Right lung (tissue), 5 donors: ENCODE measurements around the gene MYOZ3. TPM values are rescaled to one million over a fixed set of nuclear protein-coding genes. Genes with fewer than 3 reads are reported as not detected.

Experiments
- DNase-seq, 2 donors: peaks; one replicate each; pipeline ENCODE4 v3.0.0-alpha.2; 2013
- polyA plus RNA-seq, 5 donors: library from polyadenylated mRNA; unstranded; fragments of 120-200 nt; gene quantifications; one replicate each; pipeline versions ENCODE4 v1.2.1 to v1.2.3, GENCODE V29; 2013; ENCODE audit warnings: inconsistent platforms in 1 of 5, low replicate concordance in 1 of 5; ENCODE audit not compliant: insufficient read length in 5 of 5, insufficient read depth in 1 of 5

MYOZ3 gene
- polyA plus RNA-seq, 5 donors = 9.7 to 13.3 (median 11.2) TPM

GRCh38 chr5:150641824-150642566 is 19.1 kb upstream of the MYOZ3 start:
- DNase-seq = no peak

GRCh38 chr5:150642567-150642927 is 18.5 kb upstream of the MYOZ3 start:
- DNase-seq = peak; percentile 67 to 74

DNA sequence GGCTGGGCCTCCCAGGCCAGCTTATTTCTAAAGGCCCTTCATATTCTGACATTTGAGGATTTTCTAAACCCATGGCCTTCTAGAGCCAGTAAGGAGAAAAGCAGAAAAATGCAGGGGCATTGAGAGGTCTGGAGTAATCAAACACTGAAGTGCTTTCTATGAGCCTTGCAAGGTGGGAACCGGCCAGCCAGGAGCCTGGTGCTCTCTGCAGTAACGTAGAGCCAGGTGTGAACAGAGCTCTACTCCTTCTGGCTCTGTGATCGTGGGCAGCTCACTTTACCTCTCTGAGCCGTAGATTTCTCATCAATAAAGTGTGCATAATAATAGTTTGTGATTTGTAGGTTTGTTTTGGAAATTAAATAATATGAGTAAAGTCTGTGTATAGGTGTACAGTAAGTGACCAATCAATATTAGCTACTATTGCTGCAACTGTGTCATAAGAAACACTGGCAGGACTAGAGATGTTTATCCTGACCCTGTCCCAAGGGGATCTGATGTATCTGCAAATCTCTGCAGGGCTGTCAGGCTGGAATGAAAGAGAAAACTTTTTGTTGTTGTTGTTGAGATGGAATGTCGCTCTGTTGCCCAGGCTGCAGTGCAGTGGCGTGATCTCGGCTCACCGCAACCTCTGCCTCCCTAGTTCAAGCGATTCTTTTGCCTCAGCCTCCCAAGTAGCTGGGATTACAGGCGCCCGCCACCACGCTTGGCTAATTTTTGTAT is 17.9 kb upstream of the MYOZ3 start:
- no peak for DNase-seq

GRCh38 chr5:150644058-150644457 is 17.0 kb upstream of the MYOZ3 start:
- DNase-seq = no peak

DNA sequence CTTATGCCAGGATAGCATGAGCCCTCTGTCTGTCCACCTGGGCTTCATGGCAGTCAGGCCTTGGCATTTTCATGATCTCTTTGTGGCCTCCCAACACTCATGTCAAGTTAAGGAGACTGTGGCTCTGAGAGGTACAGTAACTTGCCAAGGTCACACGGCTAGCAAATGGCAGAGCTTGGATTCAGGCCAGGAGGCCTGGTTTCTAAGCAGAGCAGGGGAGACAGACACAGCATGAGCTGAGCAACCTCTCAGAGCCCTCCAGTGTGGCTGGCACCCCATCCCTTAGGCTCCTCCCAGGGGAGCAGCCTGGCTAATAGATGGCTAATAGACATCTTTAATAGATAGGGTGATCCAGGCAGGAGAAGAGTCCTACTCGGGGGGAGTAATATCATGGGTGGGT is 16.5 kb upstream of the MYOZ3 start:
- no peak for DNase-seq

DNA sequence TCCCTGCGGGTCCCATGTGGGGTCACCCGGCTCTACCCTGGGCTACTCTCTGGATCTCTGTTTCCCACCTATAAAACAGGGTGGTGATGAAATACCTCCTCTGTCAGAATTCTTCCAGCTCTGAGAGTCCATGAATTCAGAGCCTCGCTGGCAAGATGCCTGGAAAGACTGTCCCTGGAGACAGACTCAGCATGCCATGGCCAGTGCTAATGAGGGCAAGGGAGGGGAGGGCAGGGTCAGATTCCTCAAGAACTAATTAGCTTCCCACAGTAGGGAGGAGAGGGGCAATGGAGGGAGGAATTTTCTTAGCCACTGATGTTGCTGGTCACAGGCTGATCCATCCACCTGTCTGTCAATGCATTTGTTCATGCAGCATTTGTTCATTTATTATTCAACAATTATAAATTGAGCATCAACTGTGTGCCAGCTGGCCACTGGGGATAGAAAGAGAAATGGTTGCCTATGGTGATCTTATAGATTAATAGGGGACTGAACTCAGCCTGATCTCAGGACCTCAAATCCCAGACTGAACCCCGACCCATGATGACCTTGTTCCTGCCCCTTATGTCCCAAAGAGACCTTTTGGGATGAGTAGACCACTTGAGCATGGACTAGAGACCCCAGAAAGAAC is 15.9 kb upstream of the MYOZ3 start:
- peak in 1 of 2 donors; percentile 39 for DNase-seq

GRCh38 chr5:150647275-150648251 is 13.5 kb upstream of the MYOZ3 start:
- peak in 1 of 2 donors; percentile 39 for DNase-seq

GRCh38 chr5:150648294-150649107 is 12.6 kb upstream of the MYOZ3 start:
- no peak for DNase-seq

DNA sequence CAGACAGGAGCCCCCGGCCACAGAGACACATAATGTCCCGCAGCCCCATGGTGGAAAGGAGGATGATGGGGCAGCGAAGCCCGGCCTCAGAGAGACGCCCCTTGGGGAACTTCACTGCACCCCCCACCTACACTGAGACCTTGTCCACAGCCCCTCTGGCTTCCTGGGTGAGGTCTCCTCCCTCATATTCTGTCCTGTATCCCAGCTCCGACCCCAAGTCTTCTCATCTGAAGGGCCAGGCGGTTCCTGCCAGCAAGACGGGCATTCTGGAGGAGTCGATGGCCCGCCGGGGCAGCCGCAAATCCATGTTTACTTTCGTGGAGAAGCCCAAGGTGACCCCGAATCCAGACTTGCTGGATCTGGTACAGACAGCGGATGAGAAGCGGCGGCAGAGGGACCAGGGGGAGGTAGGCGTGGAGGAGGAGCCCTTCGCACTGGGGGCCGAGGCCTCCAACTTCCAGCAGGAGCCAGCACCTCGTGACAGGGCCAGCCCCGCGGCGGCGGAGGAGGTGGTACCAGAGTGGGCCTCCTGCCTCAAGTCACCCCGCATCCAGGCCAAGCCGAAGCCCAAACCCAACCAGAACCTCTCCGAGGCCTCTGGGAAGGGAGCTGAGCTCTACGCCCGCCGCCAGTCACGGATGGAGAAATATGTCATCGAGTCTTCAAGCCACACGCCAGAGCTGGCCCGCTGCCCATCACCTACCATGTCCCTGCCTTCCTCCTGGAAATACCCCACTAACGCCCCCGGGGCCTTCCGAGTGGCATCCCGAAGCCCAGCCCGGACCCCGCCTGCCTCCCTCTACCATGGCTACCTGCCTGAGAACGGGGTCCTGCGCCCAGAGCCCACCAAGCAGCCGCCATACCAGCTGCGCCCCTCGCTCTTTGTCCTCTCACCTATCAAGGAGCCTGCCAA is 11.7 kb upstream of the MYOZ3 start:
- no peak for DNase-seq

- DNase-seq = no peak
Observed at GRCh38 chr5:150650021-150651006, 10.7 kb upstream of the MYOZ3 start.

DNA sequence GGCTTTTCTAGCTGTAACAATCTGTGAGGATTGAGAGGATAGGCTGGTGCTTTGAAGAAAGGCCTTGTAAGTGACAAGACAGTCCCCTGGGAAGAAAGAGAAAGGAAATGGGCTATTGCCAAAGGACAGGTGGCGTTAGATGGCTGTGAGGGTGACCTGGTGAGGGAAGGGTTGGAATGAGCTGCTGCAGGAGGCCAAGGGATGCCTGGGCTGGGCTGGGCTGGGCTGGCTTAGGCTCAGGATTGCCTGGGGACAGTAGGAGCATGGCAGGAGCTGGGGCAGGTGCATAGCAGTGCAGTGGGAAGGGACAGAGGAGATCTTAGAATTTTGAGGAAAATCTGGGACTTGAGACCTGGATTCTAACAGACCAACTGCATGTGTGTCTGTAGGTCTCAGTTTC is 9.7 kb upstream of the MYOZ3 start:
- no peak for DNase-seq

DNA sequence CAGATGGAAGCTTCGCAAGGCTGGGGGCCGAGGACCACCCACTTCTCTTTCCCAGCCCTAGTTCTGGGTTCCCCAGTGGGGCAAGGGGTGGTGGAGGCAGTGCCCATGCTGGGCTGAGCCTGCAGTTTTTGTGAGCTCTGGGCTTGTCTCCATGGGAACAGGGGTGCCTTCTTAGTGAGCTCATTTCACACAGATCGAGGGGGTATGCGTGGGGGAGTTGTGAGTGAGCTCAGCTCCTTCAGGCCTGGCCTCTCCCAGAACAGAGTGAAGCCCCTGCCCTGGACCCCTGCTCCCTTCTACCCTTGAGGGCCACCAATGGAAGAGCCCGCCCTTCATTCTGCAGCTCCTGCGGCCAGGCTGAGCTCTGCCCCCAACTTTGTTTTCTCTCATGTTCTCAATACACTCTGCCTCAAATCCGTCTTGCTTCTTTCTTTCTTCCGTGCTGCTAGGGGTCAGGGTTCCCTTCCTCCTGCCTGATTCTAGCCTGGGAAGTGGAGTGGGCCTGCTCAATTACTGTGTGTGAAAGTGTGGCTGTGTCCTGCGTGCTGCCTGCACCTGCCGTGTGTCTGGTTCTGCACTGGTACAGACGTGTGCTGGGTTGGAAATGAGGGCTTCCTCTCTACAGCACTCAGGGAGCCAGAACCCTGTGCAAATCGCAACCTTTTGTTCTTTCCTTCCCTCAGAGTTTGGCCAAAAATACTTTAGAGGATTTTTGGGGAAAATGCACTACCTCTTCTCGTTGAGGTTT is 9.0 kb upstream of the MYOZ3 start:
- DNase-seq = no peak

GRCh38 chr5:150653145-150653761 is 7.8 kb upstream of the MYOZ3 start:
- DNase-seq = no peak

DNA sequence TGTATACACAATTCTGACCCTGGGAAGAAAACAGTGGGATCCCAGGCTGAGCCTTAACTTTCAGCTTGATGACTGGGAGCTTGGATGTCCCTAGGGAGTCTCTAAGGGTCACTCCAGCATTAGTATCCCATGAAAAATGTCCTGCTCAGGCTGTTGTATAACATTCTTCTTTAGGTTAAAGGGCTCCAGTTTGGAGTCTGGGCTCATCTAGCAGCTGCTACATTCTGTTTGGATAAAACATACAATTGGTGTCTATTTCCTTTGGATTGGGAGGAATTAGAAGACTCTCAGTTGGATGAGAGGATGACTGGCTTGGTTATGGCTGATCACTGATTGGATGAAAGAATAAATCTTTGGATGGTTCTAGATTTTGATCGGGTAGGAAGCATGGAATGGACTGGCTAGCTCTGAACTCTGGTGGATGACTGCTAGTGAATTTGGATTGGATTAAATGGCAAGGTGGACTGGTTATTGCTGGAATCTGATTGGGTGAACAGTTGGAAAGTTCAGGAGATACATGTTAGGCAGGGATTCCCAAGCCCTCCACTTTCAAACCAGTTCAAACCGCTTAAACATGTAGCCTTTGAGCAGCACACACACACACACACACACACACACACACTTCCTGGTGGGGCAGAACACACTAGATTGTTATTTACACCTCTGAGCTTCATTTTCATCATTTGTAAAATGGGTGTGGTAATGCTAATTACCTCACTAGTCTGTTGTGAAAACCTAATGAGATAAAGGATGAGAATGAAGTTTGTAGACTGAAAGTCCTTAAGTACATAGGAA is 7.1 kb upstream of the MYOZ3 start:
- no peak for DNase-seq

DNA sequence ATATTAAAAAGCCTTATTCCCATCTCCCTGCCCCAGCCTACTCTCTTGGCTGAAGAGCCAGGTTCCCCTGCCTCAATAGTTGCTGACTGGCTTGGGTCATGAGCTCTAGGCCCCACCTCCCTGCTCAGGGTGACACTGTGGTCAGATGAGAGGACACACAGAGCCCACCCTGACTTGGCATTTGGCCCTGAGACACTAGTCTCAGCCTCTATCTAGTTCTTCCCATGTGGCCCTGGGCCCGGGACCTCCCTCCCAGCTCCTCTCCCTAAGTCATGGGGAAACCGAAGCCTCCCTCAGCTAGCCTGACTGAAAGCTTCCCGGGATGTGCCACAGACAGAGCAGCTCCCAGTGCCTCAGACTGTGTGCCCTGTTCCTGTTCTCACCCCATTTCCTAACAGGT is 5.8 kb upstream of the MYOZ3 start:
- no peak for DNase-seq
